Measurements from ENCODE around the gene PIERCE2.

Gene PIERCE2

GRCh38 chr15:55408012-55408928 is at the start of gene PIERCE2, which contains the start of gene CCPG1:
Gene PIERCE2, plus strand, starts transcription at chr15:55408495. Its CDS starts 274 bp downstream, at chr15:55408769.
Gene CCPG1, minus strand, starts transcription at chr15:55408359. Its CDS starts 18,935 bp downstream, at chr15:55389424.
- Histone ChIP-seq H3K4me1 (ENCODE audit: control insufficient read depth, insufficient read depth, low read length) (peaks cover 10% of the 10 kb centered on the region), H3K9ac (ENCODE audit: low read length) (peak within 1 kb of the TSS; percentile 84), H3K4me3 (ENCODE audit: low read length) (peak within 1 kb of the TSS; percentile 61), H3K36me3 (ENCODE audit: control insufficient read depth, insufficient read depth, low read length) (no peaks in the 10 kb centered on the region), H3K9me3 (ENCODE audit: control insufficient read depth, low read length) (no peaks in the 10 kb centered on the region), H3K27me3 (ENCODE audit: control insufficient read depth, insufficient read depth, low read length) (no peaks in the 10 kb centered on the region)

- Histone ChIP-seq H3K27me3 (ENCODE audit: control insufficient read depth, insufficient read depth, low read length) (no peaks in the 10 kb centered on the region), H3K36me3 (ENCODE audit: control insufficient read depth, insufficient read depth, low read length) (no peaks in the 10 kb centered on the region), H3K9me3 (ENCODE audit: control insufficient read depth, low read length) (no peaks in the 10 kb centered on the region), H3K4me3 (ENCODE audit: low read length) (no peak overlapping the region), H3K9ac (ENCODE audit: low read length) (no peak overlapping the region), H3K4me1 (ENCODE audit: control insufficient read depth, insufficient read depth, low read length) (no peaks in the 10 kb centered on the region)
These were observed 48.0 kb upstream of the PIERCE2 start for GRCh38 chr15:55360256-55360655.

- H3K36me3 ChIP-seq (ENCODE audit: control insufficient read depth, insufficient read depth, low read length) = no peaks in the 10 kb centered on the region
These were observed 47.2 kb upstream of the PIERCE2 start for GRCh38 chr15:55361048-55361447.

GRCh38 chr15:55362641-55363040 is 45.7 kb upstream of the PIERCE2 start:
- no peaks in the 10 kb centered on the region for H3K9me3 ChIP-seq (ENCODE audit: control insufficient read depth, low read length)
- no peak overlapping the region for H3K9ac ChIP-seq (ENCODE audit: low read length)
- no peaks in the 10 kb centered on the region for H3K4me1 ChIP-seq (ENCODE audit: control insufficient read depth, insufficient read depth, low read length)
- no peaks in the 10 kb centered on the region for H3K27me3 ChIP-seq (ENCODE audit: control insufficient read depth, insufficient read depth, low read length)
- no peak overlapping the region for H3K4me3 ChIP-seq (ENCODE audit: low read length)
- no peaks in the 10 kb centered on the region for H3K36me3 ChIP-seq (ENCODE audit: control insufficient read depth, insufficient read depth, low read length)

More at GRCh38 chr15:55361048-55361447, 47.2 kb upstream of the PIERCE2 start:
- no peak overlapping the region for H3K4me3 ChIP-seq (ENCODE audit: low read length)
- H3K9me3 ChIP-seq (ENCODE audit: control insufficient read depth, low read length) = no peaks in the 10 kb centered on the region
- no peaks in the 10 kb centered on the region for H3K27me3 ChIP-seq (ENCODE audit: control insufficient read depth, insufficient read depth, low read length)
- H3K4me1 ChIP-seq (ENCODE audit: control insufficient read depth, insufficient read depth, low read length) = no peaks in the 10 kb centered on the region
- no peak overlapping the region for H3K9ac ChIP-seq (ENCODE audit: low read length)

- H3K9ac ChIP-seq (ENCODE audit: low read length) = no peak overlapping the region
- no peak overlapping the region for H3K4me3 ChIP-seq (ENCODE audit: low read length)
- H3K9me3 ChIP-seq (ENCODE audit: control insufficient read depth, low read length) = no peaks in the 10 kb centered on the region
- no peaks in the 10 kb centered on the region for H3K27me3 ChIP-seq (ENCODE audit: control insufficient read depth, insufficient read depth, low read length)
- H3K36me3 ChIP-seq (ENCODE audit: control insufficient read depth, insufficient read depth, low read length) = no peaks in the 10 kb centered on the region
- H3K4me1 ChIP-seq (ENCODE audit: control insufficient read depth, insufficient read depth, low read length) = no peaks in the 10 kb centered on the region
These were observed 41.3 kb upstream of the PIERCE2 start for GRCh38 chr15:55366981-55367380.

GRCh38 chr15:55372701-55373440 is 35.4 kb upstream of the PIERCE2 start:
- Histone ChIP-seq H3K36me3 (ENCODE audit: control insufficient read depth, insufficient read depth, low read length) (no peaks in the 10 kb centered on the region), H3K4me3 (ENCODE audit: low read length) (no peak overlapping the region)

GRCh38 chr15:55379095-55379494 is 29.2 kb upstream of the PIERCE2 start:
- no peaks in the 10 kb centered on the region for H3K36me3 ChIP-seq (ENCODE audit: control insufficient read depth, insufficient read depth, low read length)
- H3K4me3 ChIP-seq (ENCODE audit: low read length) = no peak overlapping the region
- H3K27me3 ChIP-seq (ENCODE audit: control insufficient read depth, insufficient read depth, low read length) = no peaks in the 10 kb centered on the region
- no peaks in the 10 kb centered on the region for H3K9me3 ChIP-seq (ENCODE audit: control insufficient read depth, low read length)
- no peak overlapping the region for H3K9ac ChIP-seq (ENCODE audit: low read length)
- H3K4me1 ChIP-seq (ENCODE audit: control insufficient read depth, insufficient read depth, low read length) = no peaks in the 10 kb centered on the region

More at GRCh38 chr15:55372701-55373440, 35.4 kb upstream of the PIERCE2 start:
- Histone ChIP-seq H3K9ac (ENCODE audit: low read length) (no peak overlapping the region), H3K4me1 (ENCODE audit: control insufficient read depth, insufficient read depth, low read length) (no peaks in the 10 kb centered on the region), H3K9me3 (ENCODE audit: control insufficient read depth, low read length) (no peaks in the 10 kb centered on the region), H3K27me3 (ENCODE audit: control insufficient read depth, insufficient read depth, low read length) (no peaks in the 10 kb centered on the region)

- Histone ChIP-seq H3K36me3 (ENCODE audit: control insufficient read depth, insufficient read depth, low read length) (no peaks in the 10 kb centered on the region), H3K9me3 (ENCODE audit: control insufficient read depth, low read length) (no peaks in the 10 kb centered on the region), H3K4me1 (ENCODE audit: control insufficient read depth, insufficient read depth, low read length) (no peaks in the 10 kb centered on the region), H3K4me3 (ENCODE audit: low read length) (no peak overlapping the region), H3K9ac (ENCODE audit: low read length) (no peak overlapping the region), H3K27me3 (ENCODE audit: control insufficient read depth, insufficient read depth, low read length) (no peaks in the 10 kb centered on the region)
These were observed 26.7 kb upstream of the PIERCE2 start for GRCh38 chr15:55381595-55381994.

GRCh38 chr15:55383687-55384086 is 24.6 kb upstream of the PIERCE2 start:
- Histone ChIP-seq H3K9ac (ENCODE audit: low read length) (no peak overlapping the region), H3K9me3 (ENCODE audit: control insufficient read depth, low read length) (no peaks in the 10 kb centered on the region), H3K36me3 (ENCODE audit: control insufficient read depth, insufficient read depth, low read length) (no peaks in the 10 kb centered on the region), H3K4me3 (ENCODE audit: low read length) (no peak overlapping the region), H3K4me1 (ENCODE audit: control insufficient read depth, insufficient read depth, low read length) (no peaks in the 10 kb centered on the region), H3K27me3 (ENCODE audit: control insufficient read depth, insufficient read depth, low read length) (no peaks in the 10 kb centered on the region)

- Histone ChIP-seq H3K27me3 (ENCODE audit: control insufficient read depth, insufficient read depth, low read length) (no peaks in the 10 kb centered on the region), H3K4me3 (ENCODE audit: low read length) (no peak overlapping the region), H3K4me1 (ENCODE audit: control insufficient read depth, insufficient read depth, low read length) (no peaks in the 10 kb centered on the region), H3K9ac (ENCODE audit: low read length) (no peak overlapping the region), H3K9me3 (ENCODE audit: control insufficient read depth, low read length) (no peaks in the 10 kb centered on the region), H3K36me3 (ENCODE audit: control insufficient read depth, insufficient read depth, low read length) (no peaks in the 10 kb centered on the region)
These were observed 21.3 kb upstream of the PIERCE2 start for GRCh38 chr15:55387027-55387426.

GRCh38 chr15:55389264-55389607 is 19.1 kb upstream of the PIERCE2 start:
- H3K27me3 ChIP-seq (ENCODE audit: control insufficient read depth, insufficient read depth, low read length) = no peaks in the 10 kb centered on the region
- no peak overlapping the region for H3K4me3 ChIP-seq (ENCODE audit: low read length)
- no peaks in the 10 kb centered on the region for H3K9me3 ChIP-seq (ENCODE audit: control insufficient read depth, low read length)
- H3K4me1 ChIP-seq (ENCODE audit: control insufficient read depth, insufficient read depth, low read length) = no peaks in the 10 kb centered on the region
- H3K36me3 ChIP-seq (ENCODE audit: control insufficient read depth, insufficient read depth, low read length) = no peaks in the 10 kb centered on the region
- H3K9ac ChIP-seq (ENCODE audit: low read length) = no peak overlapping the region

- H3K9ac ChIP-seq (ENCODE audit: low read length) = no peak overlapping the region
- H3K27me3 ChIP-seq (ENCODE audit: control insufficient read depth, insufficient read depth, low read length) = no peaks in the 10 kb centered on the region
These were observed 13.6 kb upstream of the PIERCE2 start for GRCh38 chr15:55394694-55395093.

More at GRCh38 chr15:55394694-55395093, 13.6 kb upstream of the PIERCE2 start:
- H3K9me3 ChIP-seq (ENCODE audit: control insufficient read depth, low read length) = no peaks in the 10 kb centered on the region
- H3K4me1 ChIP-seq (ENCODE audit: control insufficient read depth, insufficient read depth, low read length) = no peaks in the 10 kb centered on the region
- H3K36me3 ChIP-seq (ENCODE audit: control insufficient read depth, insufficient read depth, low read length) = no peaks in the 10 kb centered on the region
- H3K4me3 ChIP-seq (ENCODE audit: low read length) = no peak overlapping the region

Data from mucosa of stomach (tissue), 1 donor.